Measurements from ENCODE around the gene GARIN3.
"Not testable (repeated sequence)": the region's sequence is repeated elsewhere in the genome, so short reads cannot be mapped to it uniquely, and the experiment has no call there.

GARIN3 gene

DNA sequence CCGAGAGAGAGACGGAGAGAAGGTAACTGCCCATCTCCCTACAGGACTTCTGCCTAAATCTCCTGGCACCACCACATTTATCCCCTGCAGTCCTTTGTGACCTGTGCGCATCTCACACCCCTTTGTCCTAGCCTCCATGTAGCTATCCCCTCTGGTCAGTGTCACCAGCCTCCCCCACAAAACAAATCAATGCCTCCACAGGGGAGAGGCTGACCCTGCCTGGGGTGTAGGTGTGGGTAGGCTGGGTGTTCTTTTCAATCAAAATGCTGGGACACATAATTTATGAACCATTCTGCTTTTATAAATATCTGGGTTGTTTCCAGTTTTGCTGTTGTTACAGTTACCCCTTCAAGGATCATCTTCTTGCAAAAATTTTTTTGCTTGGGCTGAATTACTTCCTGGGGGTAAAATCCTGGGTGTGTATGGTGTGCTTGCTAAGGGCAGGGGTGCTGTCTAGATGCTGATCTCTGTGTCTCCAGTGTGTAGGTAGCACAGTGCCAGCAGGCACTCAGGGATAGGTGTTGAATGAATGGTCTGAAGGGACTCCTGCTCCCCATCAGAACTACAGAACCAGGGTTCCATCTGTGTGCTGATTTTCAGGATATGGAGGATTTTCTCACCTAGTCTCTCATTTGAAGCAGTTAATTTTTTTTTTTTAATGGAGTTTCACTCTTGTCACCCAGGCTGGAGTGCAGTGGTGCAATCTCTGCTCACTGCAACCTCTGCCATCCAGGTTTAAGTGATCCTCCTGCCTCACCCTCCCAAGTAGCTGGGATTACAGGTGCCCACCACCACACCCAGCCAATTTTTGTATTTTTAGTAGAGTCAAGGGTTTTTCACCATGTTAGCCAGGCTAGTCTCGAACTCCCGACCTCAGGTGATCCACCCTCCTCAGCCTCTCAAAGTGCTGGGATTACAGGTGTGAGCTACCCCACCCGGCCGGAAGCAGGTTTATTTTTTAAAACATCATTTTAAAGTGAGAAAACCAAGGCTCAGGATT is at the start of gene GARIN3:
Gene GARIN3 (minus strand): TSS at position 51 of the 1,000 bp plus-strand sequence. CDS start 96 bp downstream, outside the sequence.
- no peak for DNase-seq

DNA sequence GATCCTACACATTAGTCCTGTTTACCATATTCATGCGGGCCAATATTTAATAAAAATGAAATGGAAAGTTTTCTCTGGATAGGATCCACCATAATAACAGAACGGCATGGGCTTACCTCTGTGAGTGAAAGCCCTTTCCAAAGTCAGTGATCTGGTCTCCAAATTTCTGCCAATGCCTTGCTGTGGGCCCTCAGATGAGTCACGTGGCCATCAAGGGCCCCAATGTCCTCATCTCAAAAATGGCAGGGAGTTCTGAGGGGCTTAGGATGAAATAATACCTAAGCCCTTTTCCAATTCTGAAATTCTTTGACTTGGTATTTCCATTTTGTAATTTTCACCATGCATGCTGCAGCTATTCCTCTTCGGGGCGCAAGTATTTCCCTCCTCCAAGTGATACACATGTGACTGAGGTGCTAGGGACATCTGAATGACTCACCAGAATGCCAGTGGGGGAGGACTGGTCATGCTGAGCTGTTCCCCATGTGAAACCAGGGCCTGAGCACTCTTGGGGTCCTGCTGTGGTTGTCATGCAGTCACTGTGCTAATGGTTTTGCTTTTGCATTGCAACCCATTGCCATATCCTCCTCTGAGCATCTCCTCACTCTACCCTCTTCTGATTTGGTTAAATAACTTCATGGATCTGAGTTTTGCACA is 49.6 kb upstream of the GARIN3 start:
- DNase-seq = no peak

DNA sequence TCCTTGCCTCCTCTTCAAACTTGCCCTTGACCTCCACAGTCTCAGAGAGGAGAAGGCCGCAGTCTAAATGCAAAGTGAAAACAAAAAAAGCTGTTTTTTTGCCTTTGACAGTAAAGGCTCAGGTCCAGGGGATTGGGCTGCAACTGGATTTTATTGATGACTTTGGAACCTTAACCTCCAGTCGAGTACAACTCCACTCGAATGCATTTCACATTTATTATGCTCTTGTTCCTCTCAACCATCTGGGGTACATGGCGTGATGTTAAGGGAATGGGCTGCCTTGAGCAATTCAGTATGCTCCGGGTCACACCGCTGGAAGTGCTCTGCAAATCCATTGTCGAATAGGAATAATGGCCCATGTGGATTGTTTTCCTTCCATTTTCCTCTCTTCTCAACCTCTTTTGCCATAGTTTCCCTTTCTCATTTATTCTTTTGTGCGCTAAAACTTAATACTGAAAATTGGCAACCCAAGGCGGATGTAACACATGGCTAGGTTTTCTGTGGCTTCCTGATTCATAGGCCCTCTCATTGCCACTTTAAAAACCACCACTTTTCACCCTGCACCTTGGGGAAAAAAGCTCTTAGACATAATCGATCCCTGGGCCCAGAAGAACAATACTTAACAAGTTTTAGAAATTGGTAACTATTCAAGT is 48.9 kb upstream of the GARIN3 start:
- no peak for DNase-seq

DNA sequence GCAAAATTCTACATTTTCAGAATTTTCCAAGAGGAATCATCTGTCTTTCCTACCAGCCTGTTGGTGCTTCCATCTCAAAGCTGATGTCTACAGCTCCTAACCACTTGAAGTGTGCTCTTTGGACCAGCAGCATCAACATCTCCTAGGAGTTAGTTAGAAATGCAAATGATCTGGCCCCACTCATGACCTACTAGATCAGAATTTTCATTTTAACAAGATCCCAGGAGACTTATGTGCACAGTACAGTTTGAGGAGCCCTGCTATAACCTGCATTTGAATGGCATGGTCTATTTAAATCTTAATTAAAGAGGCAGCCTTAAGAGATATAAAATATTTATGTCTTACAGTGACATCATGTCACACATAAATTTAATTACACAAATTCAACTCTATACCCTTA is 48.4 kb upstream of the GARIN3 start:
- DNase-seq = no peak

DNA sequence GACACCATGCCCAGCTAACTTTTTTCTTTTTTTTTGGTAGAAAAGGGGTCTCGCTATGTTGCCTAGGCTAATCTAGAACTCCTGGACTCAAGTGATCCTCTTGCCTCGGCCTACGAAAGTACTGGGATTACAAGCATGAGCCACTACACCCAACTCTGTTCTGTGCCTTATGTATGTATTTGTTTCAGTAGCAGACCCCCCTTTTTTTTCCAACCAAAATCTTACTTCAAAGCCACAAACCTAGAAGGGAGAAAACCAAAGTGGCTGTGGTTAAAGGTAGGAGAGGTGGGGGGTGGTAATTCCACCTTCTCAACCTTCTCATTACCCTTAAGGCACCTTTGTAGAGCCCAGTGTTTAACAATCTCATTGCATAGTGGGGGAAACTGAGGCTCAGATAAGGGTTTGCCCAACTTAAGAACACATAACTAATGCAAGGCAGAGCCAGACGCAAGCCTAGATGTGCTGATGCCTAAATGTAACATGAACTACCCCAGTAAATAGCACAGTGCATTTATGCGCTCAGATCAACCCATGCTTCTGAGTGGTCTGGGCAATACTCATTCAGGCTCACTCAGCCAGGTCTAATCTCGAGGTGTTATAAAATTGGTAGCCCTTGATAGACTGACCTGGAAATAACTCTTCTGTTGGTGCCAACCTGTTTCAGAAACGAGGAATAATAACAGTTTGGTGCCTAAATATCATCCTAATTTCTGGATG is 47.6 kb upstream of the GARIN3 start:
- DNase-seq = no peak

DNA sequence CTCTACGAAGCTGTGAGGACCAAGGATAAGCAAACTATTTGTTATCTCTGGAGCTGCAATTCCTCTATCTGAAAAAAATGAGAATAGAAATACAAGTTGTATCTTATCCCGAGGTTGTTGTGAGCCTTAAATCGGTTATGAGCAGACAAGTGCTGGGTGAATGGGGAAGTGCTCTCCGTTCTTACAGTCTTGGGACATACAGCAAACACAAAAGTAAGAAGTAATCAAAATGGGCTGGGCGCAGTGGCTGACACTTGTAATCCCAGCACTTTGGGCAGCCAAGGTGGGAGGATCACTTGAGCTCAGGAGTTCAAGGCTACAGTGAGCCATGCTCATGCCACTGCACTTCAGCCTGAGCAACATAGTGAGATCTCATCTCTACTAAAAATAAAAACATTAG is 46.2 kb upstream of the GARIN3 start:
- DNase-seq = no peak

DNA sequence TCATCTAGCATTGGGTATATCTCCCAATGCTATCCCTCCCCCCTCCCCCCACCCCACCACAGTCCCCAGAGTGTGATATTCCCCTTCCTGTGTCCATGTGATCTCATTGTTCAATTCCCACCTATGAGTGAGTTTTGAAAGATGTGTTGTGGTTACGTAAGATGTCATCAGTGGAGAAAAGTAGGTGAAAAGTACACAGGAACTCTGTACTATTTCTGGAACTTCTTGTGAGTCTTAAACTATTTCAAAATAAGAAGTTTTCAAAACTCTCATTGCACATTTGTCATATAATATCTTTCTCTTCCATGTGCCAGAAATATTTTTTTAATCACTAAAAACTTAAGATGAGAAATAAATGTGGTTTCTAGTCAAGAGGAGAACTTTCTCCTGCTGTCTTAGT is 44.6 kb upstream of the GARIN3 start:
- DNase-seq = not testable (repeated sequence)

DNA sequence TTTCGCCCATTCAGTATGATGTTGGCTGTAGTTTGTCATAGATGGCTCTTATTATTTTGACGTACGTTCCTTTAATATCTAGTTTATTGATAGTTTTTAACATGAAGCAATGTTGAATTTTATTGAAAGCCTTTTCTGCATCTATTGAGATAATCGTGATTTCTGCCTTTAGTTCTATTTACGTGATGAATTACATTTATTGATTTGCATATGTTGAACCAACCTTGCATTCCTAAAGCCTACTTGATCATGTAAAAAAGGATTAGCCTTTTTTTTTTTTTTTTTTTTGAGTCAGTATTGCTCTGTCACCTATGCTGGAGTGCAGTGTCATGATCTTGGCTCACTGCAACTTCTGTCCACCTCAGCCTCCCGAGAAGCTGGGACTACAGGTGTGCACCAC is 39.6 kb upstream of the GARIN3 start:
- DNase-seq = no peak

DNA sequence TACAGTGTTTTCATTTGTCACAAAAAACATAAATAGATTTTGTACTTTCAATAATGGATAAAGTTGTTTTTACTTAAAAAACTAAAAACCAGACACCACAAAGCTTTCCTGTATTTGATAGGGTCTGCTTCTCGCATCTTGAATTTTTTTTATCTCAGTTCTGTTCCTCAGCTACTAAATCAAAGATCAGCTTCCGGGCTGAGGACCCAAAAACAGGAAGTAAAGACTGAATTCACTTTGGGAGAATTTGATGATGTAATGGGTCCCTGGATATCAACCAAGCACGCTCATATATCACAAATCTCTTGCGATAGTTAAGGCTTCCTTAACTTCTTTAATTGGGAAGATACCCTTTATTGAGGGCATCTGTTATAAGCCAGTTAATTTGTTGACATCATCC is 38.7 kb upstream of the GARIN3 start:
- DNase-seq = no peak

DNA sequence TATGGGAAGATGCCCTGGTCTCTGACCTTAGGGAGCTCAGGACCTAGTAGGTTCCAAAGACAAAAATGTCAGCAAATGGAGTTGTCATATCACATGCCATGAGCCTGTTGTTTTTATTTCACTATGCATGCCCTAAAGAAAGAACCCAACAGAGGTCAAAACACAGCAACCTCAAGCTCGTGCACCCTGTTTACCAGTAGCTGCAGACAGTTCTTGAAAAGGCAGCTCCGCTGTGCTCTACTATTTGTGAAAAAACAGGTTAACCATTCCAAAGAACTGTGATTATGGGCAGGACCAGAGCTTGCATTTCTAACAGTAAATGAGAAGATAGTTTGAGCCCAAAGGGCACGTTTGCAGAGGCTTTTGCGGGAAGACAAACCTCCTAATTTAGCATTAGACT is 37.4 kb upstream of the GARIN3 start:
- no peak for DNase-seq

DNA sequence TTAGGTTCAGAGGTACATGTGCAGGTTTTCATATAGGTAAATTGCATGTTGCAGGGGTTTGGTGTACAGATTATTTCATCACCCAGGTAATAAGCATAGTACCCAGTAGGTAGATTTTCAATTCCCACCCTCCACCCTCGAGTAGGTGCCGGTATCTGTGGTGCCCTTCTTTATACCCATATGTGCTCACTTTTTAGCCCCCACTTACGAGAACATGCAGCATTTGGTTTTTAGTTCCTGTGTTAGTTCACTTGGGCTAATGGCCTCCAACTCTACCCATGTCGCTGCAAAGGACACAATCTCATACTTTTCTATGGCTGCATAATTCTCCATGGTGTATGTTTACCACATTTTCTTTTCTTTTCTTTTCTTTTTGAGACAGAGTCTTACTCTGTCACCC is 35.8 kb upstream of the GARIN3 start:
- no peak for DNase-seq

DNA sequence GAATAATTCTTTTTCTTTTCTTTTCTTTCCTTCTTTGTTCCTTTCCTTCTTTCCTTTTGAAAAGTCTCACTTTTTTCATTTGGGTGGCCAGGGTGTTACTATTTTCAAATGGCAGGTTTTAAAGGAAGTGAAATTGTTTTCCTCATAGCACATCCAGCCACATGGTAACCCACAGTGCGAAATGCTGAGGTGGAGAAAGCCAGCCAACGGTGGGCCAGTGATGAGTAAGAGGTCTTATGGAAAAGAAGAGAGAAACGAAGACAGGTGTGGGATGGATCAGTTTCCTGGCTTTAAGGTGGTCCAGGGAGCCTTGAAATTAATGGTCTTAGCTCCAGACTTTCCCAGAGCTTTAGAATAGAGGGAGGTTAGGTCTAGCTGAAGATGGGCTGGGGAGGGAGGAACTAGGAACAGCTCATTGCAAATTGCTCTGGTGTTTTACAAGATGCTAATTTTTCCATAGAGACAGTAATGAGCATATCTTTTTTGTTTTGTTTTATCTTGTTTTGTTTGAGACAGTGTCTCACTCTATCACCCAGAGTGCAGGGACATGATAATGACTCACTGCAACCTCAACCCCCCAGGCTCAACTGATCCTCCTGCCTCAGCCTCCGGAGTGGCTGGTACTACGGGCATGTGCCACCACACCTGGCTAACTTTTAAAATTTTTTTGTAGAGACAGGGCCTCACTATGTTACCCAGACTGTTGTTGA is 32.4 kb upstream of the GARIN3 start:
- DNase-seq = no peak

DNA sequence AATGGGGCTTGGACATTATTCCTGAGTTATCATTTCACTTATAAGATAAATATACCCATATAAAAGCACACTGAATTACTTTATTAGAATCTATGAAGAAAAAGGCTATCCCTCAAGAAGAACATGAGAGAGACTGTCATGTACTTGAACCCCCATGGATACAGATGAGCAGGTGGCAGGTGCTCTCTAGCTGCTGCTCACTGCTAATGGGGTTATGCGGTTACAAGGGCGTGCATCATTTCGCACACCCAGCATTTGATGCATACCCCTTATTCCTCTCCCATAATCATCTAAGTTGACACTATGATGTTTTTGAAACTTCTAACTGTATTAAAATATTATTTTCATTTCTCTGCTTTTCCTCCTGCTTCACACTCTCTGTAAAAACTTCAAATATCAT is 31.0 kb upstream of the GARIN3 start:
- no peak for DNase-seq

DNA sequence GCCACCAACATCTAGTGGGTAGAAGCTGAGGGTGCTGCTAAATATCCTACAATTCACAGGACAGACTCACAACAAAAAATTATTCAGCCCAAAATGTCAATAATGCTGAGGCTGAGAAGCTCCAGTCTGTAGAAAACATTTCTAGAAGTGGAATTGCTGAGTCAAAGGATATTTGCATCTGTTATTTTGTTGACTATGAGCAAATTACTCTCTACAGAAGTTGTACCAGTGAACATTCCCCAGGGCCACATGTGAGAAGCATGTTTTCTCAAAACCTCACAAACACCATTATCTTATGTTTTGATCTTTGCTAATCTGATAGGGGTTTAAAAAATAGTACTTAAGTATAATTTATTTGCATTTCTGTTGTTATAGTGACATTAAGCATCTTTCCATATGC is 30.0 kb upstream of the GARIN3 start:
- DNase-seq = no peak

DNA sequence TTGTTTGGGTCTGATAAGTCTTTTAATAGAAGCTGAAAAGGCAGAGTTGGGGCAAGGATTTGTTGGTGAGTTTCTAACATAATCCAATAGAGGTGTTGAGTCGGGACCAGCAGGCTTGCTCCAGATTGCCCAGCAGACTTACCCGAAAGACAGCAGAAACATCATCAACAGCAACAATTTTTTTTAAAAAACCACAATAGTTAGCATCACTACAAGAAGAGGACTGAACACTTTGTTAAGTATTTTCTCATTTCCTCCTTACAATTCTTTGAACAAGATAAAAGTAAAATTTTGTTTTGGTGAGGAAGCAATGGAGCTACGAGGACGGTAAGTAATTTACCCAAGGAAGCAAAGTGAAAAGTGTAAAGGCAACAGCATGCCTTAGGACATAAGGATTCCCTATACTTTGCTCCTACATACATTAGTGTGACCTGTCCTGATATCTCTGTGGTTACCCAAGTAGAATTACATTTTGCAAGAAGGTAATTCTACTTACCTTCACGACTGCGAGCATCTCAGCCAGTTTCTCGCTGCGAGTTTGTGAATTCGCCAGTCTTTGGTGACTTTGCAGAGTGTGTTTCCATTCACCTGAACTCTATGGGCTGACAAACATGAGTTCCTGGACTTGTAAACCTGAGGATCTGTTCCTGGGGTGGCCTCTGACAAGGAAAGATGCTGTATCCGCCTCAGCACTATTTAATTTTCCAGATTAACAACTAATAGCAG is 27.8 kb upstream of the GARIN3 start:
- no peak for DNase-seq

DNA sequence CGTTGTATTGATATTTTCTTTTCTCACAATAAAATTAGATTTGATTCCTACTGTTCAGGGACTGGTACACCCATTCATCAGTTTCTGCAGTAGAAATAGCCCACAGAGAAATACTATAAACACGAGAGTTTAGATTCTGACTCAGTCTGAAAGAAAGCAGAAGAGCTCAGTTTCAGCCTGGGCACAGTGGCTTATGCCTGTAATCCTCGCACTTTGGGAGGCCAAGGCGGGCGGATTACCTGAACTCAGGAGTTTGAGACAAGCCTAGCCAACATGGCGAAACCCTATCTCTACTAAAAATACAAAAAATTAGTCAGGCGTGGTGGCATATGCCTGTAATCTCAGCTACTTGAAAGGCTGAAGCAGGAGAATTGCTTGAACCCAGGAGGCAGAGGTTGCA is 23.2 kb upstream of the GARIN3 start:
- no peak for DNase-seq

DNA sequence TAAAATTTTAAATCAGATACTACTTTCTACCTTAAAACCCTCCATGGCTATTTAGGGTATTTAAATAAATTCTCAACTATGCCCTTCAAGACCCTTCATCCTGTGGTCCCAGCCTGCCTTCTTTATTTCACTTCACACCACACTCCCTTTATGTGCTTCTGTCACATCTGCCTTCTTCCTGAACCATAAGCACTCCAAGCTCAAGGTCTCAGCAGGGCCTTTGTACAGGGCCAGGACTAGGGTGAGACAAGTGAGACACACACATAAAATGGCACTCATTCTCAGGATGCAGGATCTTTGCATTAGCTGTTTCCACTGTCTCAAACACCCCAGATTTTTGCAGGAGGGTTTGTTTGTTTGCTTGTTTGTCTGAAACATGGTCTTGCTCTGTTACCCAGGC is 22.2 kb upstream of the GARIN3 start:
- no peak for DNase-seq

DNA sequence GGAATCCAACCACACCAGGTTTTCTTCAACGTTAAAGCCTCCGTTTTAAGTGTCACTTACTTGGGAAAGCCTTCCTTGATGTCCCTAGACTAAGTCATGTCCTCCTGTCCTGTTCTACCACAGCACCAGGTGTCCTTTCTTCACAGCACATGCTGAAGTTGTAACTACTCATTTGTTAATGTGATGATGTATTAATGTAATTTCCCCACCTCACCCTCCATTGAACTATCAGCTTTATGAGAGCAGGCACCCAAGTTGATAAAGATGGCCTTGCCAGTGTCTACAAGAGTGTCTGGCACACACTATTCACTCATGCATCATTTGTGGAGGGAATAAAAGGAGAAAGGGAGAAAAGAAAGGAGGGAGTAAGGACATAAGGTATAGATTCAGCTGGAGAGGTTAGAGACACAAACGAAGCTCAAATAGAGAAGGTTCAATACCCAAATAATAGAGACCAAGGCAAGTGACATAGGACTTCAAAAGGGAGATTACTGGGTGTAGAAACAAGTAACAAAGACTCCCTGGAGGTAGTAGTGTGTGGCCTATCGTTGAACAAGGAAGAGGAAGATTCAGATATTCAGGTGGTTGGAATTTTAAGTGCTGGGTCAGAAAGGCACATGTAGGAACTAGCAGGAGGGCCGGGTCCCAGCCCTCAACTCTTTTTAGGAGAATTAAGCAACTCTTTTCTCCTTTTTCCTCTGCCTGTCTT is 21.1 kb upstream of the GARIN3 start:
- no peak for DNase-seq

DNA sequence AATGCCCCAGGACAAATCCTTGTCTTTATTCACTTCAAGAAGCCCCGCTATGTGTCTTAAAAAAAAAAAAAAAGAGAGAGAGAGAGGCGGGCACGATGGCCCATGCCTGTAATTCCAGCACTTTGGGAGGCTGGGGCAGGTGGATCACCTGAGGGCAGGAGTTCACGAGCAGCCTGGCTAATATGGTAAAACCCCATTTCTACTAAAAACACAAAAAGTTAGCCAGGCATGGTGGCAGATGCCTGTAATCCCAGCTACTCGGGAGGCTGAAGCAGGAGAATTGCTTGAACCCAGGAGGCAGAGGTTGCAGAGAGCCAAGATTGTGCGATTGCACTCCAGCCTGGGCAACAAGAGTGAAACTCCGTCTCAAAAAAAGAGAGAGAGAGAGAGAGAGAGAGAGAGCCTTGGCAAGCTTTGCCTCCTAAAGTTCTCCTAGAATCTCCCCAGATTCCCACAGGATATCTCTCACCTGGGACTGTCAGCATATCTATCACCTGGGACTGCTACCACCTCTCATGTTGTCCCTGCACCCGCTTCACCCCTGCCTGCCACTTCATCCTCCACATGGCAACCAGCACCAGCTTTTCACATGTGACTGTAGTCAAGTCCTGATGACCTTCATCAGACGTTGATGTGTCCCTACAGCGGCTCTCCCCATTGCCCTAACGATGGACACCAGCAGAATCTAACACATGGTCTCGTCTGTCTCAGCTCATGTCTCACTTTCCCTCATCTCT is 20.4 kb upstream of the GARIN3 start:
- DNase-seq = no peak

DNA sequence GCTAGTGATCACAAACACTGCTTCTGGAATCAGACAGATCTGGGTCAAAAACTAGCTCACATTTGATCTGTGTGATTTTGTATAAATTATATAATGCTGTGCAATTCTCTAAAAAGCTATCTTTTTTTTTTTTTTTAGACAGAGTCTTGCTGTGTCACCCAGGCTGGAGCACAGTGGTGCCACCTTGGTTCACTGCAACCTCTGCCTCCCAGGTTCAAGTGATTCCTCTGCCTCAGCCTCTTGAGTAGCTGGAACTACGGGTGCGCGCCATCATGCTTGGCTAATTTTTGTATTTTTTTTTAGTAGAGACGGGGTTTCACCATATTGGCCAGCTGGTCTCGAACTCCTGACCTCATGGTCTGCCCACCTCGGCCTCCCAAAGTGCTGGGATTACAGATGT is 19.1 kb upstream of the GARIN3 start:
- DNase-seq = not testable (repeated sequence)

Data from NCI-H748 treated with DMSO at 0.1 percent for 48 hours (cell line).